Mesenchymal stem cell (in vitro differentiated cells and primary cell): Measurements from ENCODE around the gene KDM3A.
A peak's percentile ranks its signal among the peaks of the same experiment; 100 is the strongest.

Experiments used
- DNase-seq: peaks from one replicate; pipeline ENCODE4 v3.0.0-alpha.2; 2013
- H2AFZ ChIP-seq: one replicate; pipeline ENCODE4 v1.6.1; 2013; ENCODE audit warnings: low read depth, mild to moderate bottlenecking, control low read depth, inconsistent platforms, low read length, moderate library complexity
- H2AK5ac ChIP-seq: 2 replicates; pipeline ENCODE4 v1.6.1; 2013; ENCODE audit warnings: low read length, moderate library complexity, mild to moderate bottlenecking, inconsistent platforms; ENCODE audit not compliant: severe bottlenecking
- H2BK120ac ChIP-seq: one replicate; pipeline ENCODE4 v1.6.1; 2013; ENCODE audit warnings: low read depth, mild to moderate bottlenecking, inconsistent platforms, low read length, moderate library complexity
- H2BK12ac ChIP-seq, 2 experiments: one replicate each; pipeline ENCODE4 v1.6.1; 2013; ENCODE audit warnings: inconsistent platforms in 2 of 2, low read length in 2 of 2, mild to moderate bottlenecking in 2 of 2, moderate library complexity in 2 of 2, control low read depth in 1 of 2
- H2BK15ac ChIP-seq: one replicate; pipeline ENCODE4 v1.6.1; 2013; ENCODE audit warnings: mild to moderate bottlenecking, low read depth, inconsistent platforms; ENCODE audit not compliant: poor library complexity, severe bottlenecking
- H2BK5ac ChIP-seq: 2 replicates; pipeline ENCODE4 v1.6.1; 2013; ENCODE audit warnings: low read depth, mild to moderate bottlenecking, low read length, control low read depth, inconsistent platforms; ENCODE audit not compliant: poor library complexity, severe bottlenecking
- H3K14ac ChIP-seq, 2 experiments: one replicate each; pipeline ENCODE4 v1.6.1; 2013; ENCODE audit warnings: inconsistent platforms in 2 of 2, low read length in 2 of 2, control low read depth in 1 of 2, mild to moderate bottlenecking in 1 of 2, moderate library complexity in 1 of 2
- H3K18ac ChIP-seq, 2 experiments: one replicate each; pipeline ENCODE4 v1.6.1; 2013; ENCODE audit warnings: inconsistent platforms in 2 of 2, low read length in 2 of 2, control low read depth in 1 of 2, low read depth in 1 of 2, mild to moderate bottlenecking in 1 of 2
- H3K23ac ChIP-seq, 2 experiments: one replicate each; pipeline ENCODE4 v1.6.1; 2013; ENCODE audit warnings: inconsistent platforms in 2 of 2, low read length in 2 of 2, mild to moderate bottlenecking in 2 of 2, moderate library complexity in 2 of 2, control low read depth in 1 of 2
- H3K27ac ChIP-seq: 2 replicates; pipeline ENCODE4 v1.5.1; 2013; ENCODE audit warnings: mild to moderate bottlenecking, moderate library complexity, low read length, control low read depth, inconsistent platforms; ENCODE audit not compliant: poor library complexity, severe bottlenecking
- H3K27me3 ChIP-seq, 2 experiments: 2 replicates each; pipeline versions ENCODE4 v1.6.1 to v1.7.0; 2013; ENCODE audit warnings: low read length in 2 of 2, mild to moderate bottlenecking in 2 of 2, moderate library complexity in 2 of 2, control low read depth in 1 of 2, inconsistent platforms in 1 of 2; ENCODE audit not compliant: control insufficient read depth in 1 of 2, insufficient read depth in 1 of 2
- H3K36me3 ChIP-seq, 2 experiments: 2 replicates each; pipeline versions ENCODE4 v1.6.1 to v1.7.0; 2013; ENCODE audit warnings: low read length in 2 of 2, control low read depth in 1 of 2, inconsistent platforms in 1 of 2, low read depth in 1 of 2, mild to moderate bottlenecking in 1 of 2; ENCODE audit not compliant: insufficient read depth in 2 of 2, control insufficient read depth in 1 of 2
- H3K4ac ChIP-seq, 2 experiments: one replicate each; pipeline ENCODE4 v1.6.1; 2013; ENCODE audit warnings: inconsistent platforms in 2 of 2, low read length in 2 of 2, mild to moderate bottlenecking in 2 of 2, moderate library complexity in 2 of 2, control low read depth in 1 of 2, low read depth in 1 of 2
- H3K4me1 ChIP-seq: 2 replicates; pipeline ENCODE4 v1.6.1; 2013; ENCODE audit warnings: low read depth, low read length, control low read depth; ENCODE audit not compliant: control insufficient read depth, insufficient read depth
- H3K4me2 ChIP-seq: 2 replicates; pipeline ENCODE4 v1.6.1; 2013; ENCODE audit warnings: low read length, mild to moderate bottlenecking, inconsistent platforms; ENCODE audit not compliant: poor library complexity, severe bottlenecking
- H3K4me3 ChIP-seq, 2 experiments: 2 replicates each; pipeline versions ENCODE4 v1.5.1 to v1.7.0; 2013; ENCODE audit warnings: low read length in 2 of 2, mild to moderate bottlenecking in 2 of 2, control low read depth in 1 of 2, low read depth in 1 of 2; ENCODE audit not compliant: insufficient read depth in 1 of 2
- H3K79me1 ChIP-seq: replicated peaks from 2 replicates; pipeline ENCODE4 v1.6.1; 2013; ENCODE audit warnings: mild to moderate bottlenecking, control low read depth, low read length, inconsistent platforms; ENCODE audit not compliant: poor library complexity, severe bottlenecking
- H3K9ac ChIP-seq: 2 replicates; pipeline ENCODE4 v1.7.0; 2013; ENCODE audit warnings: mild to moderate bottlenecking, low read length, moderate library complexity
- H3K9me3 ChIP-seq: 2 replicates; pipeline ENCODE4 v1.7.0; 2013; ENCODE audit warnings: mild to moderate bottlenecking, low read length; ENCODE audit not compliant: control insufficient read depth
- H4K8ac ChIP-seq: one replicate; pipeline ENCODE4 v1.6.1; 2013; ENCODE audit warnings: inconsistent platforms, mild to moderate bottlenecking, low read length, moderate library complexity
- H4K91ac ChIP-seq: one replicate; pipeline ENCODE4 v1.6.1; 2013; ENCODE audit warnings: mild to moderate bottlenecking, low read length, inconsistent platforms
- WGBS: methylation state at CpG from one replicate; pipeline ENCODE4 v1.1.7; 2013; ENCODE audit warnings: mixed read lengths; 5-methylcytosine and 5-hydroxymethylcytosine counted together

KDM3A gene

DNA sequence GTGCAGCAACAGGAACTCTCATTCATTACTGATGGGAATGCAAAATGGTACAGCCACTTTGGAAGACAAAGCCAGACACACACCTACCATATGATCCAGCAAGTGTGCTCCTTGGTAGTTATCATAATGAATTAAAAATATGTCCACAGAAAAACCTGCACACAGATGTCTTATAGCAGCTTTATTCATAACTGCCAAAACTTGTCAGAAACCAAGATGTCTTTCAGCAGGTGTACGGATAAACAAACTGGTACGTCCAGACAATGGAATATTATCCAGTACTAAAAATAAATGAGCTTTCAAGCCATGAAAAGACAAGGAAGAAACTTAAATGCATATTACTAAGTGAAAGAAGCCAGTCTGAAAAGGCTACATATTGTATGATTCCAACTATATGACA is 71.7 kb downstream of the KDM3A start:
- no peak for DNase-seq
- Histone ChIP-seq H2BK5ac (no peak overlapping the region), H3K27ac (no peak overlapping the region), H2AK5ac (no peak overlapping the region), H3K9ac (no peak overlapping the region), H3K4me1 (no peaks in the 10 kb centered on the region), H3K36me3 (peaks cover 9 to 25% of the 10 kb centered on the region in 2 experiments), H3K18ac (no peak overlapping the region), H3K4me3 (no peak overlapping the region), H3K23ac (no peak overlapping the region), H4K91ac (no peak overlapping the region), H4K8ac (no peak overlapping the region), H3K9me3 (no peaks in the 10 kb centered on the region), H2BK12ac (no peak overlapping the region), H3K79me1 (peaks cover 21% of the 10 kb centered on the region), H2BK120ac (no peak overlapping the region), H3K4me2 (no peak overlapping the region), H3K27me3 (no peaks in the 10 kb centered on the region), H2BK15ac (no peak overlapping the region), H3K14ac (no peak overlapping the region), H2AFZ (no peak overlapping the region), H3K4ac (no peak overlapping the region)
- WGBS: 100% methylated on average over 1 of the region's 2 CpGs

DNA sequence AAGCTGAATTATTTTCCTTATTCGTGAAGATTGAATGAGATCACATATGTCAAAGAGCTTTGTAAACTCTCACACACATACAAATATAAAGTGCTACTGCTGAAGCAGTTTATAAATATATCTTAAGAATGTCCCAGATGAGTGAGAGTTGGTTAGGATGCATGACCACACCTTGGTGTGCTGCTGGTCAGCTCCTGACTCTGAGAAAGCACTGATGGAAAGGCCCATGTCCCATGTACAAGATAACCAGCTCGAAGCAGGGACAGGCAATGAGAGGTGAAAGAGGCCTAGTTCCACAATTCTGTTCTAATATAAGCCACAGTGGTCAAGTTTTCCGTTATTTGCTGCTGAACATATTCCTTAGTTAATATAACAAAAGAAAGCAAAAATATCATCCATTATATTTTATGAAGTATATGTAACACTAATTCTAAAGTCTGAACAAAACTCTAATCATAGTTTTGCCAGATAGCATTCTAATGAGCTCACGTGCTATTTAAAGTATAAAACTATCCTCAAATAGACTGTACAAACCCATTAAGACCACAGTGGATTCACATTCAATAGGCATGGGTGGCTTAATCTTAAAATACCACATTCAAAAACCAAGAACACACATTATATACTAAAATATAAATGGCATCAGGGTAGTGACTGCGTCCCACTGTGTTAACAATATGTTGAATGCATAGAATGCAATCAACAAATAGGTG is 72.9 kb downstream of the KDM3A start:
- no peak overlapping the region for H3K23ac ChIP-seq
- H2BK5ac ChIP-seq: no peak overlapping the region
- no peak overlapping the region for H3K9ac ChIP-seq
- H4K8ac ChIP-seq: no peak overlapping the region
- no peak overlapping the region for H4K91ac ChIP-seq
- peaks cover 19% of the 10 kb centered on the region for H3K79me1 ChIP-seq
- H3K4me3 ChIP-seq: no peak overlapping the region
- H3K4me2 ChIP-seq: no peak overlapping the region
- H2AFZ ChIP-seq: no peak overlapping the region
- H2BK15ac ChIP-seq: no peak overlapping the region
- no peaks in the 10 kb centered on the region for H3K27me3 ChIP-seq
- no peaks in the 10 kb centered on the region for H3K9me3 ChIP-seq
- H3K36me3 ChIP-seq: peaks cover 5 to 13% of the 10 kb centered on the region in 2 experiments
- 100% methylated on average over 2 of the region's 5 CpGs for WGBS
- H3K4me1 ChIP-seq: no peaks in the 10 kb centered on the region
- H2BK12ac ChIP-seq: no peak overlapping the region
- H2BK120ac ChIP-seq: no peak overlapping the region
- H3K14ac ChIP-seq: no peak overlapping the region
- no peak overlapping the region for H3K27ac ChIP-seq
- H2AK5ac ChIP-seq: no peak overlapping the region
- no peak overlapping the region for H3K18ac ChIP-seq
- DNase-seq: no peak
- H3K4ac ChIP-seq: no peak overlapping the region

DNA sequence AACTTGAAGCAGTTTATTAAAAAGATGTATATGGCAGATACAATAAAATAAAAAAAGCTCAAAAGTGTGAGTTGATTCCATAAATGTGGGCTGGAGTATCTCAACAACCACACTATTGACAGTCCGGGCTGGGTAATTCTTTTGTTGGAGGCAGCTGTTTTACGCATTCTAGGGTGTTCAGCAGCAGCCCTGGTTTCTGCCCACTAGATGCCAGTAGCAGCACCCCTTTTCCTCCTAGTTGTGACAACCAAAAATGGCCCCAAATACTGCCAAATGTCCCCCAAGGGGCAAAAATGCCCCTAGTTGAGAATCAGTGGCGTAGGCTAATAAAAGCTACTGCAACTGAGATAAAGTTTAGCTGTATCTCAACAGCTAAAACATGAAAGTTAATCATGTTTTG is 77.3 kb downstream of the KDM3A start:
- Histone ChIP-seq H3K4me1 (no peaks in the 10 kb centered on the region), H2BK15ac (no peak overlapping the region), H2BK12ac (no peak overlapping the region), H3K79me1 (peaks cover 17% of the 10 kb centered on the region), H2AK5ac (no peak overlapping the region), H2BK5ac (no peak overlapping the region), H3K14ac (no peak overlapping the region), H3K27me3 (no peaks in the 10 kb centered on the region), H3K4me3 (no peak overlapping the region), H4K91ac (no peak overlapping the region), H3K9ac (no peak overlapping the region), H2BK120ac (no peak overlapping the region), H3K9me3 (peaks cover 7% of the 10 kb centered on the region), H4K8ac (no peak overlapping the region), H3K4ac (no peak overlapping the region), H3K4me2 (no peak overlapping the region), H3K23ac (no peak overlapping the region), H3K36me3 (peaks cover 0 to 10% of the 10 kb centered on the region in 2 experiments), H3K18ac (no peak overlapping the region), H3K27ac (no peak overlapping the region), H2AFZ (no peak overlapping the region)
- peak; percentile 14 for DNase-seq
- WGBS: 92% methylated on average over 3 of the region's 3 CpGs

DNA sequence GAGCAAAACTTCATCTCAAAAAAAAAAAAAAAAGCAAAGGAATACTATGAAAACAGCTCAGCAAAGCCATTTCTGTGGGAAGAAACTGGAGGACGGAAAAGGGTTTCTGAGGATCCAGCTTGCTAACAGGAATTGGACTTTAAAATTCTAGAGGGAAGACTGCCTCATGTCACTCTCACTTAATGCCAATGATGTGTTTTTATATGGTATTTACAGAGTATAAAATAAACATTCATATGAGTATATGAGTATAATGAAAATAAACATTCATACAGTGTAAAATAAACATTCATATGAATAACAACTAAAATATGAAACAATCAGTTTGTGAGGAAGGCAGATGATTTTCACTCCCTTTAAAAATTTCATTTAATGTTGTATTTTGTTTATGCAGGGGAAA is 78.2 kb downstream of the KDM3A start:
- H3K14ac ChIP-seq: no peak overlapping the region
- no peak overlapping the region for H3K9ac ChIP-seq
- no peak overlapping the region for H3K4ac ChIP-seq
- no peak overlapping the region for H4K91ac ChIP-seq
- H3K36me3 ChIP-seq: peaks cover 0 to 10% of the 10 kb centered on the region in 2 experiments
- H3K27me3 ChIP-seq: no peaks in the 10 kb centered on the region
- no peak overlapping the region for H4K8ac ChIP-seq
- H3K23ac ChIP-seq: no peak overlapping the region
- H2BK15ac ChIP-seq: no peak overlapping the region
- H3K27ac ChIP-seq: no peak overlapping the region
- 100% methylated on average over 1 of the region's 1 CpG for WGBS
- H2BK5ac ChIP-seq: no peak overlapping the region
- H2BK120ac ChIP-seq: no peak overlapping the region
- H2BK12ac ChIP-seq: no peak overlapping the region
- DNase-seq: no peak
- H3K4me3 ChIP-seq: no peak overlapping the region
- no peaks in the 10 kb centered on the region for H3K4me1 ChIP-seq
- H2AK5ac ChIP-seq: no peak overlapping the region
- no peak overlapping the region for H3K4me2 ChIP-seq
- H3K79me1 ChIP-seq: peaks cover 11% of the 10 kb centered on the region
- no peak overlapping the region for H3K18ac ChIP-seq
- peaks cover 7% of the 10 kb centered on the region for H3K9me3 ChIP-seq
- H2AFZ ChIP-seq: no peak overlapping the region
